Stimulated activated CD4-positive, alpha-beta T cell treated with anti-CD3 and anti-CD28 coated beads, Interleukin-2, amount 100 ng/mL, for 4 hours (primary cell): ENCODE measurements around the gene SERPINA6.
"Not testable (repeated sequence)": the region's sequence is repeated elsewhere in the genome, so short reads cannot be mapped to it uniquely, and the experiment has no call there.

Source experiments
- DNase-seq: peaks from one replicate; pipeline ENCODE4 v3.0.0-alpha.2; 2020; ENCODE audit warnings: low read depth

Gene SERPINA6, protein sequence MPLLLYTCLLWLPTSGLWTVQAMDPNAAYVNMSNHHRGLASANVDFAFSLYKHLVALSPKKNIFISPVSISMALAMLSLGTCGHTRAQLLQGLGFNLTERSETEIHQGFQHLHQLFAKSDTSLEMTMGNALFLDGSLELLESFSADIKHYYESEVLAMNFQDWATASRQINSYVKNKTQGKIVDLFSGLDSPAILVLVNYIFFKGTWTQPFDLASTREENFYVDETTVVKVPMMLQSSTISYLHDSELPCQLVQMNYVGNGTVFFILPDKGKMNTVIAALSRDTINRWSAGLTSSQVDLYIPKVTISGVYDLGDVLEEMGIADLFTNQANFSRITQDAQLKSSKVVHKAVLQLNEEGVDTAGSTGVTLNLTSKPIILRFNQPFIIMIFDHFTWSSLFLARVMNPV

GRCh38 chr14:94322648-94323570 is at the start of gene SERPINA6:
SERPINA6 (minus strand) TSS chr14:94323336; CDS start chr14:94314648, 8,688 bp downstream.
- DNase-seq, result no peak

- DNase-seq, result no peak
Measured at GRCh38 chr14:94372021-94372605, 49.0 kb upstream of the SERPINA6 start.

DNA sequence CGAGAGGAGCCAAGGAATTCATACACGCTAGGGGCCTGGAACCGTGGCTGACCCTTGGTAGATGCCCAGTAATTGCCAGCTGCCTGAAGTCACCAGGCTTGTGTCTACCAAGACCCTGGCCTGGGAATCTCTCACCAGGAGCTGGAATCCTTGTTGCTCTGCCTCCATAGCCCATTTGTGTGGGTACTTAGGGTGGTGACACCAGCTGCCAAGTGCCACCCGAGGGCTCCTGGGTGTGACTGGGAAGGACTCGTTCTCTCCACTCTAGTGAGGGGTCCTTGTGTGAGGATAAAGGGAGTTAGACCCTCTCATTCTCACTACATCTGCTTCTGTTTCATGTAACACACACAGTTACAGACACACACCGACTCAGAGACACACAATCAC is 47.4 kb upstream of the SERPINA6 start:
- no peak for DNase-seq

GRCh38 chr14:94369766-94370523 is 46.8 kb upstream of the SERPINA6 start:
- DNase-seq, result not testable (repeated sequence)

DNA sequence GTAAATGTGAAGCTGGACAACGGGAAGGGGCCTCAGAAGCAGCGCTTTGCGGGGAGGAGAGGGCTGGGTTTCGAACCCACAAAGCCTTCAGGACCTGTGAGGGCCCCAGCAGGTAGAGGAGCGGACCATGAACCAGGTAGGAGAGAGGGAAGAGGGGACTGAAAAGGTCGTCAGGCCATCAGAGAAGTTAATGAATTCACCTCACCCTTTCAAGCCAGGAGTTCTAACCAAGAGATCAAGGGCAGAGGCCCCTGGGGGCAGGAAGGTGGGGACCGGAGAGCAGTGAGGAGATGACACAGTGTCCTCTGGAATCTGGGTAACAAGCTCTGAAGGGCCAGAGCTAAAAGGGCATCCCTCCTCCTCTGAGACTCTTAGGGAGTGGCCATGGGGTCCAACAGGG is 45.8 kb upstream of the SERPINA6 start:
- DNase-seq, result no peak

DNA sequence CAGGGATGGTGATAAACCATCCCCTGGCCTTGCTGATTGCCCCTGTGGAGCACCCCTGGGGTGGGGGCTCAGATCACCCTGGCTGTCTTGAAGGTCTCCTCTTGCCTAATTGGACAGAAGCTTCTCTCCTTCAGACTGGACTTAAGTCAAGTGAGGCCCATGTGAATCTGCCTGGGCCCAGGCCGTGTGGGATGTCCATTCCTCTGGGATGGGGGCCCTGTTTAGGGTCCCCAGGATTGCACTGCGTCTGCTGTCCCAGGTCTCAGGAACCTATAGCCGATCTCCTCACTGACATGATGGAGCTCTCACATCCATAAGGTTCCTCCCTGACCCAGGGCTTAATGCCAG is 45.1 kb upstream of the SERPINA6 start:
- DNase-seq, result no peak

DNA sequence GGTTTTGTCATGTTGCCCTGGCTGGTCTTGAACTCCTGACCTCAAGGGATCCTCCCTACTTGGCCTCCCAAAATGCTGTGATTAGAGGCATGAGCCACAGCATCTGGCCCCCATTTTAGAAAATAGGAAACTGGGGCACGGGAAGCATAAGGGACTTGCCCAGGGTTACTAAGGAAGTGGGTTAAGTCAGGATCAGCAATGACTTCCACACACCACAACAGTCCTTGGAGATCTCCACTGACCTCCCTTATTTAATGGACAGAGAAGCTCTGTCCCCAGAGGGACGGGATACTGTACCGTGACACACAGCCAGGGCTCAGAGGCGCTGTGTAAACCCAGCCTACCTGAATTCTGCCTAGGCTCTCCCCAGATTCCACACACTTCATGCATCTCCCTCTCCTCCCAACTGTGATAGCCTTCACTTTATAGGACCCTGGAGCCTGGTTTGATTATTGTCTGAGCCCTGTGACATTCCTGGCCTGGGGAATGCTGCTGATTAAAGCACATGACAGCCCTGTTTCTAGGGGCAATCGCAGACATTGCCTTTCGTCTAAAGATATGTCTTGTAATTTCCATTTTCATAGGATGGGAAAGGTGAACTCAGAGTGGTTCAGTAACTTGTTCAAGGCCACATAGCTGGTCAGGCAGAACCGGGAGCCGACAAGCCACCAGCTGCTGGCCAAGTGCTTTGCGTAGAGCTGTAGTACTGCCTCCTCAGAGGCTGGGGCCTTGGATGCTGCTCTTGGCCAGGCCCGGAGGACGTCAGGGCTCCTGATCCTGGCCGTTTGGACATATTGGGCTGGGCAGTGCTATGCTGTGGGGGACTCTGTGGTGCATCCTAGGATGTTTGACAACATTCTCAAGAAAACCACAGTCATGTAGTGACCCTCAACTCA is 44.5 kb upstream of the SERPINA6 start:
- no peak for DNase-seq

- DNase-seq, result no peak
Measured at GRCh38 chr14:94366146-94366915, 43.2 kb upstream of the SERPINA6 start, which contains the start of gene SERPINA2. SERPINA2 (minus strand) TSS chr14:94366698.

DNA sequence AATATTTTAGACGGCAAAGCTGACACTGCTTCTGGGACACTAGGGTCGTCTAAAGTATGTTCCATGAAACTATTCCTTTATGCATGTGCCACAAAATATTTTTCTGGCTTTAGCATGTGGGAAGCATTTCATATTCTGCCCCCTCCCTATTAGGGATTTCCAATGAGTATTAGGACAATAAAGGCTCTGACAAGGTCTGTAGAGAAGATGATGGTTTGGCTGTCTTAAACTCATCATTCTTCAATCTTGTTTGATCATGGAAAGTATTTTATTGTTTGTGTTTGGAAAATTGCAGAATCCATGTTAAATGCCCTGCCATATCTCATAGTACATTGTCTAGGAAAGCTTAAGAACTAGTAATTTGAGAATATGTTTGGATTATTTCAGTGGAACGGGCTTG is 42.5 kb upstream of the SERPINA6 start:
- no peak for DNase-seq

DNA sequence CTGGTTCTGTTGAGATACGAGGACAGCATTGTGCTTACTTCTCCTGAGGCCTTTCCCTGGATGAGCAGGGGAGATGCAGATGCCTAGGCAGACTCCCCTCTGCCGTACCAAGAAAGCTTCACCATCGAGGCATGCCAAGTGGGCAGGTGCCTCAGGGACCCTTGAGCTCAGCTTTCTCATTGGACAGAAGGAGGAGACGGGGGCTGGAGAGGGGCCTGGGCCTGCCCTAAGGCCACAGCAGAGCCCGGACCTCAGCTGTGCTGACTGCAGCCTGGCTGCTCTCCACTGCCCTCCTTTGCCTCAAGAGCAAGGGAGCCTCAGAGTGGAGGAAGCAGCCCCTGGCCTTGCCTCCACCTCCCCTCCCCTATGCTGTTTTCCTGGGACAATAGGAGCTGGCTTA is 41.8 kb upstream of the SERPINA6 start:
- DNase-seq, result no peak

- no peak for DNase-seq
Measured at GRCh38 chr14:94364037-94364436, 40.9 kb upstream of the SERPINA6 start.

GRCh38 chr14:94363151-94363624 is 40.1 kb upstream of the SERPINA6 start:
- DNase-seq, result no peak

- no peak for DNase-seq
Measured at GRCh38 chr14:94362614-94363133, 39.5 kb upstream of the SERPINA6 start.

DNA sequence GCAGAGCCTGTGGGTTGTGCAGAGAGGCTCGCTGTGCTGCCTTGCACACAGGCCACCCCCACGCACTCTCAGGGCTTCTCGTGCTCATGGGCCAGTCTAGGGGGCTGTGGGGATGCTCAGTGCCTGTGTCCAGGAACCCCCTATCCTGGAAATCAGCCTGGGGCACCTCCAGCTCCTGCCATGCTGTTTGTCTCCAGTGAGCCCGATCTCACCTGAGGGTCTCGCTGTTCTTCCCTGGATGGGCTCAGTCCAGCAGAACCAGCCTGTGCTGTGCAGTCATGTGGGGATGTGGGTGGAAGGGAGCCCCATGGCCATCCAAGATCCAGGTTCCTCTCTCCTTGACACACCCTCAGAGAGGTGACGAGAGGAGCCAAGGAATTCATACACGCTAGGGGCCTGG is 38.5 kb upstream of the SERPINA6 start:
- no peak for DNase-seq

- no peak for DNase-seq
Measured at GRCh38 chr14:94360945-94361565, 37.9 kb upstream of the SERPINA6 start.

- DNase-seq, result no peak
Measured at GRCh38 chr14:94357166-94357565, 34.0 kb upstream of the SERPINA6 start.

DNA sequence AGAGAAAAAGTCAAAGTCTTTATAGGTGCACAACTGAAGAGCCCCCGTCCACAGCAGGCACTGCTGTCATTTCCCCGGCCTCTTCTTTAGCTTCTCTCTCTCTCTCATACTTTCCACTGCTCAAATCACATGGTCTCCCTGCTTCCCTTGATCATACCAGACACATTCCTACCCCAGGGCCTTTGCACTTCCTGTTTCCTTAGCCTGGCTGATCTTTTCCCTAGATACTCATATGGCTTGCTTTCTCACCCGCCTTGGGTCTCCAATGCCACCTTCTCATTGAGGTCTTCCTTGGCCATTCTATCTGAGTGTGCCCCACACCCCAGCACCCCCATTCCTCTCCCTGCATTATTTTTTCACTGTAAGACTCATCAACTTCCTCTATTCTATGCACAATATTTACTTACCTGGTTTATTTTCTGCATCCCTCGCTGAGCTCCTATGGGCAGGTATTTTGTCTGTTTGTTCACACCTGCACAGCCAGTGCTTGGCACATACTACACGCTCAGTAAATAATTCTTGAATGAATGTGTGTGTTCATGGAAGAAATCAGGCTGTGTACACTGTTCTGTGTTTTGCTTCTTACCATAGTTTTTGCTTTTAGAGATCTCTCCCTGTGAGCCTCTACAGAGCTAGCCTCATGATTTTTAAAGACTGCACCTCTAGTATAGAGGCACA is 33.4 kb upstream of the SERPINA6 start:
- DNase-seq, result no peak

GRCh38 chr14:94355191-94355794 is 32.2 kb upstream of the SERPINA6 start:
- DNase-seq, result no peak
